ENCODE results near the gene SPECC1L. TPM values are rescaled to one million over a fixed set of nuclear protein-coding genes. Genes with fewer than 3 reads are reported as not detected.

SPECC1L gene
- total RNA-seq, 1 donor from 2014 or later: 69.2 TPM

DNA sequence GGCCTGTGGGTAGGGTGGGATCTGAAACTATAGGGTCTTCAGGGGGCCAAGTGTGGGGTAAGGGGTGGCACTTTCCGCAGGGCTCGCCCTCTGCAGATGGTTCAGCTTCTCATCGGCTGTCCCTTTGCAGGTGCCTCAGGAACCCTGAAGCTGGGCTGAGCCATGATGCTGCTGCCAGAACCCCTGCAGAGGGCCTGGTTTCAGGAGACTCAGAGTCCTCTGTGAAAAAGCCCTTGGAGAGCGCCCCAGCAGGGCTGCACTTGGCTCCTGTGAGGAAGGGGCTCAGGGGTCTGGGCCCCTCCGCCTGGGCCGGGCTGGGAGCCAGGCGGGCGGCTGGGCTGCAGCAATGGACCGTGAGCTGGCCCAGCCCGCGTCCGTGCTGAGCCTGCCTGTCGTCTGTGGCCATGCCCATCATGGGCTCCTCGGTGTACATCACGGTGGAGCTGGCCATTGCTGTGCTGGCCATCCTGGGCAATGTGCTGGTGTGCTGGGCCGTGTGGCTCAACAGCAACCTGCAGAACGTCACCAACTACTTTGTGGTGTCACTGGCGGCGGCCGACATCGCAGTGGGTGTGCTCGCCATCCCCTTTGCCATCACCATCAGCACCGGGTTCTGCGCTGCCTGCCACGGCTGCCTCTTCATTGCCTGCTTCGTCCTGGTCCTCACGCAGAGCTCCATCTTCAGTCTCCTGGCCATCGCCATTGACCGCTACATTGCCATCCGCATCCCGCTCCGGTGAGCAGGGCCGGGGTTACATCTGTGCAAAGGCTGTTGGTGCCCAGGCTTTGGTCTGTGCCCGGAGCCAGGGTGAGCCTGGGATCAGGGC is 162.6 kb downstream of the SPECC1L start:
- Mint-ChIP-seq H3K27ac (ENCODE audit: unreplicated experiment) (no peak overlapping the region), H3K36me3 (ENCODE audit: low read depth, unreplicated experiment) (peaks cover 2% of the 10 kb centered on the region), H3K27me3 (ENCODE audit: low read depth, unreplicated experiment) (peaks cover 12% of the 10 kb centered on the region), H3K4me3 (ENCODE audit: unreplicated experiment) (no peak overlapping the region), H3K9me3 (ENCODE audit: unreplicated experiment) (no peaks in the 10 kb centered on the region), H3K4me1 (ENCODE audit: low read depth, unreplicated experiment) (peaks cover 15% of the 10 kb centered on the region)
- Histone ChIP-seq H3K27me3 (ENCODE audit: insufficient read depth, low read length) (no peaks in the 10 kb centered on the region), H3K27ac (ENCODE audit: low read depth, low read length) (no peak overlapping the region), H3K4me2 (ENCODE audit: low read length) (peak overlapping the region; percentile 58), H3K9me3 (ENCODE audit: insufficient read depth, low read depth, low read length) (no peaks in the 10 kb centered on the region), H3K4me1 (ENCODE audit: insufficient read depth, low read length) (peaks cover 34% of the 10 kb centered on the region), H3K9ac (ENCODE audit: low read length) (no peak overlapping the region), H3K4me3 (ENCODE audit: insufficient read depth, low read depth, low read length) (no peak overlapping the region), H2AFZ (ENCODE audit: low read depth, low read length) (no peak overlapping the region), H3K36me3 (ENCODE audit: insufficient read depth, low read length) (no peaks in the 10 kb centered on the region), H3K79me2 (ENCODE audit: insufficient read depth, low read length) (no peaks in the 10 kb centered on the region), H4K20me1 (ENCODE audit: insufficient read depth, low read length) (no peaks in the 10 kb centered on the region)
- TF ChIP-seq, protein P1, sequence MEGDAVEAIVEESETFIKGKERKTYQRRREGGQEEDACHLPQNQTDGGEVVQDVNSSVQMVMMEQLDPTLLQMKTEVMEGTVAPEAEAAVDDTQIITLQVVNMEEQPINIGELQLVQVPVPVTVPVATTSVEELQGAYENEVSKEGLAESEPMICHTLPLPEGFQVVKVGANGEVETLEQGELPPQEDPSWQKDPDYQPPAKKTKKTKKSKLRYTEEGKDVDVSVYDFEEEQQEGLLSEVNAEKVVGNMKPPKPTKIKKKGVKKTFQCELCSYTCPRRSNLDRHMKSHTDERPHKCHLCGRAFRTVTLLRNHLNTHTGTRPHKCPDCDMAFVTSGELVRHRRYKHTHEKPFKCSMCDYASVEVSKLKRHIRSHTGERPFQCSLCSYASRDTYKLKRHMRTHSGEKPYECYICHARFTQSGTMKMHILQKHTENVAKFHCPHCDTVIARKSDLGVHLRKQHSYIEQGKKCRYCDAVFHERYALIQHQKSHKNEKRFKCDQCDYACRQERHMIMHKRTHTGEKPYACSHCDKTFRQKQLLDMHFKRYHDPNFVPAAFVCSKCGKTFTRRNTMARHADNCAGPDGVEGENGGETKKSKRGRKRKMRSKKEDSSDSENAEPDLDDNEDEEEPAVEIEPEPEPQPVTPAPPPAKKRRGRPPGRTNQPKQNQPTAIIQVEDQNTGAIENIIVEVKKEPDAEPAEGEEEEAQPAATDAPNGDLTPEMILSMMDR (IDR thresholded peaks at IDR 0.05; ENCODE audit: insufficient read depth, low read depth, low read length): no peak
- no peak for TF ChIP-seq EZH2 (IDR thresholded peaks at IDR 0.05; ENCODE audit: insufficient read depth, low read length)
- DNase-seq (ENCODE audit: low read depth): no peak
- no peak for FAIRE-seq

DNA sequence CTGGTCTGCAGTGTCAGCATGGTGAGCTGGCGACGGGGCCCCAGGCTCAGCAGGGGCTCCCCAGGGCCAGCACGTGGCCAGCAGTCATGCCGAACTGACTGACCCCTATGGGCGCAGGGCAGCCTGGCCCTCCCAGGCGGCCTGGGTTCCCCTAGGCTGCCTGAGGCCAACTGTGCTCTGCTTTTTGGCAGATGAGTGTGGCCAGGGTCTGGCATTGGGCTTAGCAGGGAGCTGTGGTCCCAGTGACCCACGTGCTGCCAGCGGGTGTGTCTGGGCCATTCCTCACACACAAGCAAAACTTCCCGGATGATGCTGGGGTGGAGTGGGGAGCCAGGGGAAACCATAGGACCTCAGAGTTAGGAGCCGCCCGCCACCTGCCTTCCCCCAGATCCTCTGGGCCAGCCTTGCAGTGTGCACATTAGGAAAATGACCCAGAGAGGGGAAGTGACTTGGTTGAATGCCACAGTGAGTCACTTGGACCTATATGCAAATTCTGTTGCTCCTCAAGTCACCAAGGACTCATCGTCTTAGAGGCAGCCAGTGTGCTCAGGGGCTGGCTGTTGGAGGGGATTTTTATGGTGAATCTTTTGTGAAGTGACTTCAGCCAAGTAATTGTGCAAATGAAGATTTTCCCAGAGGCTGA is 163.3 kb downstream of the SPECC1L start:
- Histone ChIP-seq H3K4me1 (ENCODE audit: insufficient read depth, low read length) (peaks cover 34% of the 10 kb centered on the region), H3K36me3 (ENCODE audit: insufficient read depth, low read length) (no peaks in the 10 kb centered on the region), H3K27me3 (ENCODE audit: insufficient read depth, low read length) (no peaks in the 10 kb centered on the region)

More for the DNA sequence above, 163.3 kb downstream of the SPECC1L start:
- no peaks in the 10 kb centered on the region for H3K79me2 ChIP-seq (ENCODE audit: insufficient read depth, low read length)
- no peak overlapping the region for H2AFZ ChIP-seq (ENCODE audit: low read depth, low read length)
- FAIRE-seq (no peak), DNase-seq (ENCODE audit: low read depth) (peak; percentile 51)
- TF ChIP-seq, protein P1 (IDR thresholded peaks at IDR 0.05; ENCODE audit: insufficient read depth, low read depth, low read length): no peak
- no peak for TF ChIP-seq EZH2 (IDR thresholded peaks at IDR 0.05; ENCODE audit: insufficient read depth, low read length)
- H3K9me3 ChIP-seq (ENCODE audit: insufficient read depth, low read depth, low read length): no peaks in the 10 kb centered on the region
- Mint-ChIP-seq H3K4me1 (ENCODE audit: low read depth, unreplicated experiment) (peaks cover 13% of the 10 kb centered on the region), H3K27ac (ENCODE audit: unreplicated experiment) (peak overlapping the region; percentile 47), H3K4me3 (ENCODE audit: unreplicated experiment) (no peak overlapping the region), H3K9me3 (ENCODE audit: unreplicated experiment) (no peaks in the 10 kb centered on the region), H3K27me3 (ENCODE audit: low read depth, unreplicated experiment) (peaks cover 9% of the 10 kb centered on the region), H3K36me3 (ENCODE audit: low read depth, unreplicated experiment) (no peaks in the 10 kb centered on the region)
- H3K4me2 ChIP-seq (ENCODE audit: low read length): no peak overlapping the region
- H3K27ac ChIP-seq (ENCODE audit: low read depth, low read length): no peak overlapping the region
- H3K4me3 ChIP-seq (ENCODE audit: insufficient read depth, low read depth, low read length): no peak overlapping the region
- H4K20me1 ChIP-seq (ENCODE audit: insufficient read depth, low read length): no peaks in the 10 kb centered on the region
- H3K9ac ChIP-seq (ENCODE audit: low read length): no peak overlapping the region
